Vagina (tissue), 2 donors: ENCODE results near the gene CELF1.

Experiments
- CTCF ChIP-seq, 3 experiments: fragments of 450-650 bp in 2 of 3; fragments of 200-600 bp in 1 of 3; sonication (generic) in 1 of 3; IDR thresholded peaks; one replicate each; pipeline ENCODE4 v1.5.1; 2017 to 2019; ENCODE audit warnings: antibody characterized with exemption in 3 of 3, mild to moderate bottlenecking in 2 of 3, moderate library complexity in 2 of 3
- POLR2AphosphoS5 ChIP-seq, 2 donors: sonication (generic); formaldehyde crosslinking; IDR thresholded peaks; one replicate each; pipeline ENCODE4 v1.9.0; 2017; ENCODE audit warnings: antibody characterized with exemption in 2 of 2, mild to moderate bottlenecking in 2 of 2, low read depth in 1 of 2; ENCODE audit not compliant: insufficient read depth in 1 of 2

DNA sequence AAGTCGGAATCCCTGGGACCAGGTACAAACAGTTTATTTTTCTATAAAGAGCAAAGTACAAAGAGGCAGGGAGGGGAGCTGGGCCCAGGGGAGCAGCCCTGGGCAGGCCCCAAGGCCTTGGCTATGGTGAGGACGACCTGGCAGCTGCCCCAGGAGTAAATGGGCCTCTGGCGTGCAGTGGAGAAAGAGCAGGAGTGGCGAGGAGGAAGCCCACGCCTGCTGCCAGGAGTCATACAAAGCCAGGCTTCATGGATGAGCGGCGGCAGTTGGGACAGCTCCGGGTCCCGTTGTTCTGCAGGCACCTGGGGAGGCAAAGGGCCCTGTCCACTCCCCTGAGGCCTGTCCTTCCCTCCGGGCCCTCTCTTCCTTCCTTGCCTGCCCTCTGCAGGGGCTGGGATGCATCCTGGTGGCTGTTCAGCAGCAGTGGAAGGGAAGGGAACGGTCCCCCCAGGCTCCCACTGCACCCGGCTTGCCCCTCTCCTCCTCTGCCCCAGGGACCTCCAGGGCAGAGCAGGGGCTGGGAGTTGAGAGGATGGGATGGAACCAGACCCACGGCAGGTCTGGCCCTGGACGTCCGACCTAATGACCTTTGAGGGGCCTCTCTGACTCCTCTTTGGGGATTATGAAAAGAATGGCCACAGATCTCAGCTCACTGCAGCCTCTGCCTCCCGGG, 115.0 kb downstream of the CELF1 start:
- TF ChIP-seq POLR2AphosphoS5 (IDR thresholded peaks at IDR 0.05; ENCODE audit: insufficient read depth in 1 of 2, low read depth in 1 of 2) (no peak), CTCF (IDR thresholded peaks at IDR 0.05) (no peak)
